IPS-18a (cell line): ENCODE data around the gene HPSE.

Experiments used
- H3K27ac ChIP-seq: one replicate; pipeline ENCODE4 v1.5.1; 2013; ENCODE audit warnings: low read length
- H3K27me3 ChIP-seq: one replicate; pipeline ENCODE4 v1.6.1; 2013; ENCODE audit warnings: mild to moderate bottlenecking, low read length; ENCODE audit not compliant: control insufficient read depth, insufficient read depth
- H3K36me3 ChIP-seq: one replicate; pipeline ENCODE4 v1.6.1; 2013; ENCODE audit warnings: low read depth, low read length; ENCODE audit not compliant: control insufficient read depth
- H3K4me1 ChIP-seq: one replicate; pipeline ENCODE4 v1.6.1; 2013; ENCODE audit warnings: low read depth, low read length; ENCODE audit not compliant: control insufficient read depth
- H3K4me3 ChIP-seq: one replicate; pipeline ENCODE4 v1.5.1; 2013; ENCODE audit warnings: low read length
- H3K9ac ChIP-seq: one replicate; pipeline ENCODE4 v1.6.1; 2013; ENCODE audit warnings: mild to moderate bottlenecking, low read length, moderate library complexity
- H3K9me3 ChIP-seq: one replicate; pipeline ENCODE4 v1.6.1; 2013; ENCODE audit warnings: low read depth, low read length; ENCODE audit not compliant: control insufficient read depth

HPSE gene

DNA sequence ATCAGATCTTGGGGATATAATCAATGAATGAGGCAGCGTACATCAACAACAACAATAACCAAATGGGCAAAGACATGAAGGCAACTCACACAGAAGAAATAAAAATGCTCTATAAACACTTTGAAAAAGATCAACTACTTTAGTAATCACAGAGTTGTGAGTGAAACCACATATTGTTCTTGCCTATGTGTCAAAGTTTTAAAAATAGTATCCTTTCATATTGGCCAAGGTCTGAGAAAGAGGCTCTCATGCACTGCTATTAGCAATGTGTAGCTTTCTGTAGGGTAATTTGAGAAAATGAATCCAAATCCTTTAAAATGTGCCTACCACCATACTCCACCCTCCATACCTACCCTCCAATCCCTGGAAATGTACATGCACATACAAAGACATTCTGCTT, 75.1 kb downstream of the HPSE start:
- Histone ChIP-seq H3K9ac (no peak overlapping the region), H3K27me3 (no peaks in the 10 kb centered on the region), H3K9me3 (no peaks in the 10 kb centered on the region), H3K27ac (no peak overlapping the region), H3K36me3 (no peaks in the 10 kb centered on the region), H3K4me3 (no peak overlapping the region), H3K4me1 (no peaks in the 10 kb centered on the region)

- H3K27ac ChIP-seq = no peak overlapping the region
- H3K9me3 ChIP-seq = no peaks in the 10 kb centered on the region
- no peaks in the 10 kb centered on the region for H3K36me3 ChIP-seq
- H3K4me3 ChIP-seq = no peak overlapping the region
- H3K27me3 ChIP-seq = no peaks in the 10 kb centered on the region
- H3K9ac ChIP-seq = no peak overlapping the region
- H3K4me1 ChIP-seq = no peaks in the 10 kb centered on the region
These were observed 76.2 kb downstream of the HPSE start for GRCh38 chr4:83258461-83258860.

DNA sequence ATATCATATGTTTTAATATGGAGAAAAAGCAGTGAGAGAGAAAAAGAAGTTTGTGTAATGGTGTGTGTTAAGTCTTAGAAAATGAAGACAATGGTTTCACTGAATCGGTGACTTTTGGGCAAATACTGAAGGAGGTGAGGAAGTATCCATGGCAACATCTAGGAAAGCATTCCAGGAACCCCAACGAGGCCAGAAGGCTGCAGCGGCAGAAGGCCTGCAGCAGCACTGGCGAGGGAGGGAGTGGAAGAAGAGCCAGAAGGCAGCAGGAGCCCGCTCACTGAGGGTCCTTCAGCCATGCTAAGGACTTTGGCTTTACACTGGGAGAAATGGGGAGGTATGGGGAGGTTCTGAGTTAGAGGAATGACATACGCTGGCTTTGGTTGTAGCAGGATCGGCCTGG, 76.8 kb downstream of the HPSE start:
- Histone ChIP-seq H3K9ac (no peak overlapping the region), H3K4me1 (no peaks in the 10 kb centered on the region), H3K36me3 (no peaks in the 10 kb centered on the region), H3K4me3 (no peak overlapping the region), H3K27me3 (no peaks in the 10 kb centered on the region), H3K9me3 (no peaks in the 10 kb centered on the region), H3K27ac (no peak overlapping the region)

DNA sequence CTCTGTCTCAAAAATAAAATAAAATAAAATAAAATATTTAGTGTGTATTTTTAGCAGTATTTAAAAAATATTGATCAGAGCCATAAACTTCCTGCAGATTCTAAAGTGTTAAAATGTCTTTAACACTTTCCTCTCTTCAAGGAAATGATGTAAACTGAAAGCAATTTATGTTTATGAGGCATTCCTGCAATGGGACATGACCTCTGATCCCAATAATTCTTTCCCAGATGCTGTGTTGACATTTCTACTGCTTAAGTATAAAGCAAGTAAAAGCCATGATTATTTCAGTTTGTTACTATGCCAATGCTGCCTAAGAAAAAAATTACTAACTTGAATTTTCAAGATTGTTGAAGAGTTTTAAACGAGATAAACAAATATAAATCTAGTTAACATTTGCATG, 79.1 kb downstream of the HPSE start:
- H3K9ac ChIP-seq = no peak overlapping the region
- no peak overlapping the region for H3K27ac ChIP-seq
- H3K4me3 ChIP-seq = no peak overlapping the region
- peaks cover 3% of the 10 kb centered on the region for H3K4me1 ChIP-seq
- H3K9me3 ChIP-seq = no peaks in the 10 kb centered on the region
- H3K36me3 ChIP-seq = no peaks in the 10 kb centered on the region
- H3K27me3 ChIP-seq = no peaks in the 10 kb centered on the region

- Histone ChIP-seq H3K27me3 (no peaks in the 10 kb centered on the region), H3K4me3 (no peak overlapping the region), H3K36me3 (no peaks in the 10 kb centered on the region), H3K4me1 (peaks cover 6% of the 10 kb centered on the region), H3K9me3 (no peaks in the 10 kb centered on the region), H3K9ac (no peak overlapping the region), H3K27ac (no peak overlapping the region)
These were observed 81.8 kb downstream of the HPSE start for GRCh38 chr4:83252782-83253405.

- no peak overlapping the region for H3K4me3 ChIP-seq
- H3K9me3 ChIP-seq = no peaks in the 10 kb centered on the region
- H3K27me3 ChIP-seq = no peaks in the 10 kb centered on the region
- H3K9ac ChIP-seq = no peak overlapping the region
- H3K27ac ChIP-seq = no peak overlapping the region
- peaks cover 6% of the 10 kb centered on the region for H3K4me1 ChIP-seq
- no peaks in the 10 kb centered on the region for H3K36me3 ChIP-seq
These were observed 83.2 kb downstream of the HPSE start for GRCh38 chr4:83251447-83251830.

- Histone ChIP-seq H3K4me3 (no peak overlapping the region), H3K36me3 (no peaks in the 10 kb centered on the region), H3K9me3 (no peaks in the 10 kb centered on the region), H3K4me1 (peaks cover 6% of the 10 kb centered on the region), H3K9ac (no peak overlapping the region), H3K27me3 (no peaks in the 10 kb centered on the region), H3K27ac (no peak overlapping the region)
These were observed 83.8 kb downstream of the HPSE start for GRCh38 chr4:83250687-83251446.

DNA sequence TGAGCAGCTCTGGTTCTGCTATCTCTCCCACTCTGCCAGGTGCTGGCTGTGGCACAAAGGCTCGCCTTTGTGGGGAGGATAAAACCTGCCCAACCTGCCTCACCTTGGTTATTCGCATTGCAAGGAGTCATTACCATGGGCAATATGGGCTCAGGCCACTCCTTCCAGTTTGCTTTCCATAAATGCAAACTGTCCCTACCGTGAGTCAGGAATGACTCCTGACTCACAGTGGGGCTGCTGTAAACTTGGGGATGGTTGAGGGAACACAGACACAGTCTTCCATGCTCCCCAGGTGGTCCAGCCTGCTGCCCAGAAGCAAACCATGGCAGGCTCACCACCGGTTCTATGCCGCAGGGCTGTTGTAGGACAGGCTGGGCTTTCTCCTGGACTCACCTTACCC, 86.2 kb downstream of the HPSE start:
- Histone ChIP-seq H3K9ac (no peak overlapping the region), H3K27me3 (no peaks in the 10 kb centered on the region), H3K36me3 (no peaks in the 10 kb centered on the region), H3K4me3 (no peak overlapping the region), H3K27ac (no peak overlapping the region), H3K9me3 (no peaks in the 10 kb centered on the region), H3K4me1 (peaks cover 6% of the 10 kb centered on the region)

DNA sequence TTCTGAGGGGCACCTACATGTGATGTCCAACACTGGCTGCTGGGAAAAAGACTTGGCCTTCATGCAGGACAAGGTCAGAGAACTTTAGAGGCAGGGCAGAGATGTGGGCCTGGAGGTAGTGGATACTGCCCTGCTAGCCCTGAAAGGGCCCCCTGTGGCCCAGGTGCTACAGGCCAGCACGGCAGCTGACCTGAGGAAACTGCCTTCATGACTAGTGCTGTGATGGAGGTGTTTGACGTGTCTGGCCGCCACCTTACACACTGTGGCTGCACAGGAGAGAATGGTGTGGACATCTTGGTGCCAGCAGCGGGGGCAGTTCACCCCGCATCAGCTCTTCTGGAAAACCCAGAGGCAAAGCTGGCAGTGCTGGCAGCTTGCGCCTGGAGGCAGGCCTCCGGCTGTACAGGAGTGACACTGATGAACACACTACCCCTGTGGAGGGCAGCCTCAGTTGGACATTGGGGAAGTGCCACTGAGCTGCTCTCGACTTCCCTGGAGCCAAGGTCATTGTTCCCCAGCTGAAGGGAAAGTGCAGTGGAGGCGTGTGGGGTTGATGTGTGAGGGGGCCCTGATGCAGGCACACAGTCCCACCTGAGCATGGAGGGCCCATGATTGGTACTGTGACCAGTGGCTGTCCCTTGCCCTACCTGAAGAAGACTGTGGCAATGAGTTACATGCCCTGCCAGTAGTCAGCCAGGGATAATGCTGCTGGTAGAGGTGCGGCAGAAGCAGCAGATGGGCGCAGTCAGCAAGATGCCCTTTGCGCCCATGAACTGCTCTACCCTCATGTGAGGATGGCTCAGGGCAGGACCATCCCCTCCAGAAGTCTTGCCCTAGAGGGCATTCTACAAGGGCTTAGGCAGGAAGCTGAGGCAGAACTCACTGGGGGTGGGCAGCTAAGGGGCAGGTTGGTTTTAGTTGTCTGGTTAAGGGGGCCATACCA, 87.0 kb downstream of the HPSE start:
- no peaks in the 10 kb centered on the region for H3K27me3 ChIP-seq
- no peaks in the 10 kb centered on the region for H3K36me3 ChIP-seq
- H3K4me3 ChIP-seq = no peak overlapping the region
- no peak overlapping the region for H3K9ac ChIP-seq
- no peak overlapping the region for H3K27ac ChIP-seq
- H3K9me3 ChIP-seq = no peaks in the 10 kb centered on the region
- peaks cover 6% of the 10 kb centered on the region for H3K4me1 ChIP-seq
